Germinal center (tissue), 1 donor: ENCODE results near the gene SEC22C.
"Not testable (repeated sequence)": the region's sequence is repeated elsewhere in the genome, so short reads cannot be mapped to it uniquely, and the experiment has no call there.

Experiments used
- DNase-seq: peaks from one replicate; pipeline ENCODE4 v3.0.0; 2012; ENCODE audit warnings: mixed read lengths, low spot score

The SEC22C gene

DNA sequence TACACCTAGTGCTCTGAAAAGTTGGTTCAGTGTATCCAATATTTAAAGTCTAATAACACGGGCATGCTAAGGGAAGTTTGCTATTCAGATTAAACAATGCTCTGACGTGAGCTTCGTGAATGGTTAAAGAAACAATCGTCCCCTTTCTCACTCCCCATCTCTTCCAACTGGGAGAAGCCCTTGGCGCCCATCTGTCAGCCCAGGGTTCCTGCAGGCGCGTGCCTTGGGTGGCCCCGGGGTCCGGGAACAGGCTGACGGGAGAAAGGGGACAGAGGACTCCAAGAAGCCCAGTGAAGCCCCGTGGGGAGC is 413 bp downstream of the SEC22C start:
- no peak for DNase-seq

GRCh38 chr3:42579346-42579745 is 2.4 kb downstream of the SEC22C start:
- not testable (repeated sequence) for DNase-seq

GRCh38 chr3:42578054-42578453 is 3.7 kb downstream of the SEC22C start:
- no peak for DNase-seq

GRCh38 chr3:42575137-42575741 is 6.5 kb downstream of the SEC22C start:
- DNase-seq, result no peak

DNA sequence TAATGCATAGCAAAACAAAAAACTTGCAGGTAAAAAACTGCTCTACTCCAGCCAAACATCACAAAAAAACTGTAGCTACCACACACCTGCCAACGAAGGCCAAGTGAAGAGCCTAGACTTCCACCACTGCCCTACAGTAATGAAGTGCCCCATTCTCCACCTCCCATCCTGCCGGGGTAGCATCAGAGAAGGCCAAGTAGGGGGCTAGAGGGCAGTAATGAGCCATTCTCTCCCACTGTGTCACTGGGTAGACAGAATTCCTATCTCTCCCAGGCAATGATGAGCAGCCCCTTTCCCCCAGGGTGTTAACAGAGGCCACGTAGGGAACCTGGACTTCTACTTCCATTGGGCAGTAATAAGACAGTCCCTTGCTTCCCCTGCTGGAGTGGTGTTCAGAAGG is 9.5 kb downstream of the SEC22C start:
- peak; percentile 46 for DNase-seq

DNA sequence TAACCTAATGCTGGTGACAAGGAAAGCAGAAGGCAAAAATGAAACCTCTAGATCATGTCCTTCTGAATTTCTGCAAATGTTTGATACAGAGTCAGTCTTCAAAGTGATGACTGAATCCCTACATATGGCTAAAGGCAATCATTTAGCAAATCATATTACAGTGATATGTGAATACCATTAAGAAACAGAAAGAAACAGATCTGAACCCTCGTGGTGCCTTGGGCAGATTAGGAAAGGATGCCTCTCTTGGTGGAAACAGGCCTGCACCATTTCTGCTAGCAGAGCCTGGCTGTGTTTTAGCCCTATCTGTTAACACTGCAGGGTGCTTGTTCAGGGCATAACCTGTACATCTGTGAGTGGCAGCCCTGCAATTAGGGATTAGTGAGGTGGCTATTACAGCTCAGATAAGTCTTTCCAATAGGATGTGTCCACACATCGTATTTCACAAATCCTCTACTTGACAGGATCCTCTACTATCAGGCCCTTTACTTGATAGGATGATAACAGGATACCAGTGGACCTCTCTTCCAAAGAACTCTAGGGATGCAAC is 12.1 kb downstream of the SEC22C start:
- DNase-seq, result no peak

DNA sequence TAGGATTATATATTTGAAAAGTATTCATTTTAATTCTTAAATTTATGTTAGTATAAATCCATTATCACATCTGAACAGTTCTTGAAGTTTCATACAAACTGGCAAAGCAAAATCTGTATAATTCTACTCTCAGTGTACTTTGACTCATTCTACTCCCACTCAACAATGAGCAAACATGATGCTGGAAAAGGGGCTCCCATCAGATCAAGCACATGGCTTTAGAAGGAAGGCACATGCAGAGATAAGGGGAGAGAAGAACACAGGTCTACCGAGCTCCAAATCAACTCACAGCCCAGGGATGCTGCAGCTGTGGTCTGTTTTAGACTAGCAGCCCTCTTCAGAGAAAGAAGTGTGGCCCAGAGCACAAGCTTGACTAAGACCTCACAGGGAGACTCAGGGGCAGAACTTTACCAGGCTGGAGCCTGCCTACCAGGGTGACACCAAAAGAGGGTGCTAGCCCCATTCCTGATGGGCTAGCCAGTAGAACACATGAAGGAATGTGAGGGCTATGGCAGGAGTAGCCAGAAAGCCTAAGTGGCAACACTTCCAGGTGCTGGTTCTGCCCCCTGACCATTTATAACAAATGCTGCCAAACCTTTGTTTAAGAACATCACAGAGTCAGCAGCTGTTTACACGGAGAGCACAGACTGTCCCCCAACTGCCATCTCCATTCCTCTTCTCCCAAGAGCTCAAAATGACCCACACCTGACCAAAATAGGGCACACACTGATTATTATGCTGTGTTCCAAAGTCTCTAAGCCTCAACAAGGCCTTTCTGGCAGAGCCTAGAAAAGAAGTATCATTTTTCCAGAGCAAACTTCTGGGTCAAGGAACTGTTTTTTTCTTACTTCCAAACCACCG is 19.5 kb downstream of the SEC22C start:
- DNase-seq, result no peak

DNA sequence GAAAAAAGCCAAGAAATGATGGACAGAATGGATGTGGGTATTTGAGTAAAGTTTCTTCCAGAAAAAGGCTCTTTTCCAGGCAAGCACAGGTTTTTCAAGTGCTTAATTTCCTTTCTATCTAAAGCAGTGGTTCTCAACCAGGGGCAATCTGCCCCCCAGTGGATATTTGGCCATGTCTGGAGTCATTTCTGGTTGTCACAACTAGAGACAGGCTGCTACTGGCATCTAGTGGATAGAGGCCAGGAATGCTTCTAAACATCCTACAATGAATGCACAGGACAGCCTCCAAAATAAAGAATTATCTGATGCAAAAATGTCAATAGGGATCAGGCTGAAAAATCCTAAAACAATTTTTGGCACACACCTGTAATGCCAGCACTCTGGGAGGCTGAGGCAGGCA is 23.9 kb downstream of the SEC22C start:
- DNase-seq, result no peak

DNA sequence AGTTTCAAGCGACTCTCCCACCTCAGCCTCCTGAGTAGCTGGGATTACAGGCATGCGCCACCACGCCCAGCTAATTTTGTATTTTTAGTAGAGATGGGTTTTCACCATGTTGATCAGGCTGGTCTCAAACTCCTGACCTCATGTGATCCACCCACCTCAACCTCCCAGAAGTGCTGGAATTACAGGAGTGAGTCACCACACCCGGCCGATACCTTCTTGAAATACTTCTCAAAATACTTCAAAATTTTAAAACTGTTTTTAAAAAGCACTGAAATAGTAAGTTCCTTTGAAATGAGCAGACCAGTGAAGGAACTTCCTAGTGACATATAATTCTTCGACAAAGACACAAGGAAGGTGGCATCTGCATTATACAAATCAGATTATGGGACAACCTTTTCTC is 24.9 kb downstream of the SEC22C start:
- DNase-seq, result not testable (repeated sequence)

- no peak for DNase-seq
Observed at GRCh38 chr3:42556089-42556632, 25.6 kb downstream of the SEC22C start.

DNA sequence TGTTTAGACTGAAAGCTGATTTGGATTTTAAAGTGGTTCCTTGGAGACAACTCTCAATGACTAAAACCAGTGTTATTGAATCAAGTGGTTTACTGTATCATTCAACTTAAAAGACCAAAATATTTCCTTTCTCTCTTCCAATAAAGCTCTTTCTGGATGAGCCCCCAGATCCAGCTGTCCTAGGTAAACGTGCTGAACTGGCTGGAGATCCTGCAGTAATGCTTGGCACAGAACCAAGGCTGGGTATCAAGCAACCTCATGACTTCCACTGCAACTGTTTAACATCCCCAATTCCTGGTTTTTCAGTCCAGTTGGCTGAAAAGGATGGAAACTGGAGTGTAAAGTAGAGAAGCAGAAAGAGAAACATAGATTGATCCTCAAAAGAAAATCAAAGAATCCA is 28.9 kb downstream of the SEC22C start:
- no peak for DNase-seq

DNA sequence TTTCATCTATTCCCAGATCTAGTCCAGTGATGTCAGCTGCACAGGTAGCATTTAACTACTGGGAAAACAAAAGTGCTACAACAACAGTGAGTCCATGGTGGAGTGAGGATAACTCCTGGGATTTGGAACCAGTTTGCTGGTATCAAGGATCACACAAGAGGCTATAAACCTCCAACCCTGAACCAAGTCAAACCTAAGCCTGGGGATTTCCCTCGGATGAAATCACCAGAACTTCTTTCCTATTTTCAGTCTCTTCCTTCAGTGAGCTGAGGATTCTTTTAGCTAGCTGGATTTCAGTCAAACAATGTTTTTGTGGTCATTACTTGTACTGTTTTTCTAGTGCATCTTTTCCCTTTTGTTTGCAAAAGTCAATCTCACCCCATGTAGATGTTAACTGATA is 31.5 kb downstream of the SEC22C start:
- no peak for DNase-seq

GRCh38 chr3:42549131-42549530 is 32.6 kb downstream of the SEC22C start:
- DNase-seq, result no peak

GRCh38 chr3:42547401-42547945 is 34.3 kb downstream of the SEC22C start:
- peak; percentile 67 for DNase-seq

GRCh38 chr3:42546691-42547213 is 35.0 kb downstream of the SEC22C start:
- DNase-seq, result no peak

GRCh38 chr3:42545284-42545900 is 36.4 kb downstream of the SEC22C start:
- DNase-seq, result no peak

- DNase-seq, result no peak
Observed at GRCh38 chr3:42544492-42545283, 37.1 kb downstream of the SEC22C start.

DNA sequence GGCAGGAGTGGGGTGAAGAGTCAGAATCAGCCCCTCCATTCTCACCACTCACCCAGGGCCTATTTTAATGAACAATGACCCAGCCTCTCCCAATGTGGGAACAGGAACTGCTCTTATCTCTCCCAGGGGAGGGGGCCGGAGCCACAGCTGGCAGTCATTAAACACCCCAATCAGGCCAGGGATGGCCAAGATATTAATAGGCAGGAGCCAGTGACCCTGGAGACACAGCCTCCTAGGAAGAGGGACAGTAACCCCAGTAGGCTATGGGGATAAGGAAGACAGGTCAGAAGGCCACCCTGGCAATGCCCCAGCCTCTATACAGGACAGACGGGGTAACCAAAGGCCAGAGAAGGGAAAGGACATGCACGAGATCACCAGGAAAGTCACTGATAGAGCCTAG is 40.7 kb downstream of the SEC22C start:
- no peak for DNase-seq

GRCh38 chr3:42539871-42540714 is 41.7 kb downstream of the SEC22C start:
- peak; percentile 79 for DNase-seq

GRCh38 chr3:42537350-42537749 is 44.4 kb downstream of the SEC22C start:
- DNase-seq, result no peak
